Measurements from ENCODE around the gene HCN3. TPM values are rescaled to one million over a fixed set of nuclear protein-coding genes. Genes with fewer than 3 reads are reported as not detected.

Gene HCN3
- total and polyA plus RNA-seq, 2 of the 13 experiments (the other 11 are each of a cell fraction or from before 2014, with no cell fraction given) = 2.4 to 10.2 TPM

DNA sequence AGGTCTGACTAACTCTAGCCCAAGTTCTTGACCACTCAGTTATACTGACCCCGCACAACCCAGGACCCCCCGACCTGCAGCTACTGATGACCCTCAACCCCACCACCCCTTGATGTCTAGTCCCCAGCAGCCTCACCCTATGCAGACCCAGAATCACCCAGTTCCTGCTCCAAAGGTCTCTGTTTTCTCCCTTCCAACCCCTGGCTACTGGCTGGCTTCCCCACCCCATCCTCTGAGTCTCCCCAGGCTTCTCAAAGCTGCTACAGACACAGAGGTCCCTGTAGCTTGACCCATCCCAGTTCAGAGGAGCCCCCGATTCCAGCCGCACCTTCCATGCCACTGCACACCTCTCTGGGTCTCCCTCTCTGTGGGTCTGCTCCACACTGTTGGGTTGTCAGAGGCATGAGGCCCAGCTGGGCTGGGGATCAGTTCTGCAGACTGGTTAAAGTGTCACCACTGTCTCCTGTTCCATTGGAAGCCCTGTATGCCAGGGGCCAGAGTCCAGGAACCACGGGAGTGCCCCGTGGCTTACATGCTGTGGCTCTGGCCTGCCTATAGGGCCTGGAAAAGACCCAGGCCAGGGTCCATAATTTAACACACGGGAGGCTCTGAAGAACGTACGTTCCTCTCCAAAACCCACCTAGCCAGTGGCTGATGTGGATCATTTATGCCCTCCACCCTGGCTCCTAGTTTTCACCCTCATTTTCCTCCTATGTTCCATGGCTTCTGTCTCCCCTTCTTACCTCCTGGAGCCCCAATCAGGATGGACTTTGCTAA lies 23.5 kb downstream of the HCN3 start (continued):
- TF ChIP-seq THAP9 (CRISPR knock-in tag; IDR thresholded peaks at IDR 0.05; ENCODE audit: borderline replicate concordance) (peak; percentile 71; the same call in 1 of the 2 replicates), ZMYM2 (CRISPR knock-in tag; IDR thresholded peaks at IDR 0.05) (peak; percentile 54; the same call in 1 of the 2 replicates), ZNF572 (CRISPR knock-in tag; IDR thresholded peaks at IDR 0.05) (no peak; the same call in 1 of the 2 replicates), CCDC6 (CRISPR knock-in tag; IDR thresholded peaks at IDR 0.05) (peak; percentile 70; the same call in 1 of the 2 replicates), MYC (CRISPR knock-in tag; IDR thresholded peaks at IDR 0.05; ENCODE audit: borderline replicate concordance) (peak; percentile 91; the same call in 1 of the 2 replicates), NR2C2 (CRISPR knock-in tag; IDR thresholded peaks at IDR 0.05; ENCODE audit: borderline replicate concordance) (peak; percentile 51; the same call in 1 of the 2 replicates), ZNF33A (CRISPR knock-in tag; IDR thresholded peaks at IDR 0.05; ENCODE audit: borderline replicate concordance) (peak; percentile 94), PHF5A (CRISPR knock-in tag; IDR thresholded peaks at IDR 0.05; ENCODE audit: low read depth, unreplicated experiment) (peak; percentile 81), MYNN (CRISPR knock-in tag; IDR thresholded peaks at IDR 0.05; ENCODE audit: low read depth) (peak; percentile 54; the same call in 1 of the 2 replicates), ZBTB33 (CRISPR knock-in tag; IDR thresholded peaks at IDR 0.05) (0 out of 2 replicates have a peak, but pooled peaks have one; percentile 7), EEA1 (CRISPR knock-in tag; IDR thresholded peaks at IDR 0.05; ENCODE audit: borderline replicate concordance) (peak; percentile 73; the same call in 1 of the 2 replicates), ZNF460 (CRISPR knock-in tag; IDR thresholded peaks at IDR 0.05; ENCODE audit: borderline replicate concordance) (peak; percentile 74; the same call in 1 of the 2 replicates), ZNF691 (CRISPR knock-in tag; IDR thresholded peaks at IDR 0.05; ENCODE audit: borderline replicate concordance, low read depth) (peak; percentile 90; the same call in 1 of the 2 replicates), ZNF350 (CRISPR knock-in tag; IDR thresholded peaks at IDR 0.05; ENCODE audit: borderline replicate concordance, low read depth) (peak; percentile 83; the same call in 1 of the 2 replicates), RBAK (CRISPR knock-in tag; IDR thresholded peaks at IDR 0.05) (no peak), TRIM24 (CRISPR knock-in tag; IDR thresholded peaks at IDR 0.05) (no peak), EED (CRISPR knock-in tag; IDR thresholded peaks at IDR 0.05) (no peak), MIXL1 (CRISPR knock-in tag; IDR thresholded peaks at IDR 0.05) (peak; percentile 89), ZNF644 (CRISPR knock-in tag; IDR thresholded peaks at IDR 0.05; ENCODE audit: low read depth) (peak; percentile 97), RAD21 (CRISPR knock-in tag; IDR thresholded peaks at IDR 0.05) (peak; percentile 49), ZNF230 (CRISPR knock-in tag; IDR thresholded peaks at IDR 0.05) (peak; percentile 97), HNRNPL (IDR thresholded peaks at IDR 0.05; ENCODE audit: low read depth, low read length) (peak; percentile 80; the same call in 1 of the 2 replicates)
- TF ChIP-seq, protein P1, sequence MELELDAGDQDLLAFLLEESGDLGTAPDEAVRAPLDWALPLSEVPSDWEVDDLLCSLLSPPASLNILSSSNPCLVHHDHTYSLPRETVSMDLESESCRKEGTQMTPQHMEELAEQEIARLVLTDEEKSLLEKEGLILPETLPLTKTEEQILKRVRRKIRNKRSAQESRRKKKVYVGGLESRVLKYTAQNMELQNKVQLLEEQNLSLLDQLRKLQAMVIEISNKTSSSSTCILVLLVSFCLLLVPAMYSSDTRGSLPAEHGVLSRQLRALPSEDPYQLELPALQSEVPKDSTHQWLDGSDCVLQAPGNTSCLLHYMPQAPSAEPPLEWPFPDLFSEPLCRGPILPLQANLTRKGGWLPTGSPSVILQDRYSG (CRISPR knock-in tag; IDR thresholded peaks at IDR 0.05) = 0 out of 2 replicates have a peak, but pooled peaks have one; percentile 56
